Measurements from ENCODE around the gene NPC2. TPM values are rescaled to one million over a fixed set of nuclear protein-coding genes. Genes with fewer than 3 reads are reported as not detected.

NPC2 gene
- total and polyA plus RNA-seq, 2 donors (not counting 3 experiments of a cell fraction or from before 2014, with no cell fraction given) = 203 to 406 TPM

DNA sequence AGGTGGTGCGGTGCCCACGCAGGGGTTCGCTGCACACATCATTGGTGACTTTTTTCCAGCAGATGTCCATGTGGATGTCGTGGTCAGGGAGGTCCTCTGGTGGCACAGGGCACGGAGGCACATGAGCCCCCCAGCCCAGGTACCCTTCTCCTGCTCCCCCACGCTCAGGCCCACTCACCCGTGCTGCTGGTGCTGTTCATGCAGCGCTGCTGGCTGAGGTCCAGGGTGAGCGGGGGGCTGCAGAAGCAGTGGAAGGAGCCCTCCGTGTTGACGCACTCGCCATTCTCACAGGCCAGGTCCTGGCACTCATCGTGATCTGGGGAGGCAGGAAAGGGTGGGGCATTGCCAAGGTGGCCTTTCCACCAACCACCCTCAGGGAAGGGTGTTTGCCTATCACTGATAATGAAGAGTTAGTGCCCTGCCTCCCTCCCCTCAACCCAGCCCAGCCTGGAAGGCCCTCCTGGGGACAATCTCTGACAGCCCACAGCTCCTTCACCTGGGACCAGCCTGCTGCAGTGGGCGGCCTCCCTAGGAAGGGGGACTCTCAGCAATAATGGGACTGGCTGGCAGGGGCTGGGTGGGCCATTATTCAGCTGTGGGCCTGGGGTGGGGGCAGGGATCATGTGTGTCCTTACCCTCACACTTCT, 10.3 kb upstream of the NPC2 start:
- dilution Hi-C loops (cut with MboI; ENCODE audit: extremely low pct_ligation_motif_present, low sequenced_read_pairs) = no loop called here
- H3K9me3 ChIP-seq (replicated peaks; ENCODE audit: control insufficient read depth, insufficient read depth, low read length) = no peaks in the 10 kb centered on the region
- H3K4me3 ChIP-seq (replicated peaks in 1 of 3; ENCODE audit: insufficient read depth in 1 of 3, low read depth in 1 of 3, low read length in 3 of 3) = no peak overlapping the region
- DNase-seq (ENCODE audit: low read depth, low spot score) (no peak), FAIRE-seq (no peak)
- no peak overlapping the region for H3K9ac ChIP-seq (replicated peaks; ENCODE audit: extremely low read depth, insufficient read depth, low read length)
- peaks cover 37 to 71% of the 10 kb centered on the region in 2 experiments for H3K36me3 ChIP-seq (ENCODE audit: control insufficient read depth in 2 of 2, extremely low read depth in 1 of 2, insufficient read depth in 2 of 2, low read length in 2 of 2)
- H2AFZ ChIP-seq (ENCODE audit: low read depth, low read length) = no peak overlapping the region
- H3K4me1 ChIP-seq (ENCODE audit: control insufficient read depth, extremely low read depth, insufficient read depth, low read length) = no peaks in the 10 kb centered on the region
- H4K20me1 ChIP-seq (replicated peaks; ENCODE audit: control insufficient read depth, extremely low read depth, insufficient read depth, low read length) = no peaks in the 10 kb centered on the region
- ChIA-PET POLR2A (interaction anchor here (1.6 kb wide), 1 partner anchor 8 kb away, joined by 3 read pairs; no protein-coding TSS in a partner anchor), CTCF (interaction anchor here (1.4 kb wide), 1 partner anchor 105 kb away, joined by 3 read pairs; no protein-coding TSS in a partner anchor)
- H3K9me1 ChIP-seq (replicated peaks; ENCODE audit: control insufficient read depth, extremely low read depth, insufficient read depth, low read length) = no peaks in the 10 kb centered on the region
- no TSS peak for BruUV-seq (replicated peaks)
- intact Hi-C loops (cut with micrococcal nuclease) = loop anchor here (5.0 kb wide), 1 partner anchor 299 kb away; no protein-coding TSS in a partner anchor
- H3K27me3 ChIP-seq (ENCODE audit: control insufficient read depth in 2 of 2, insufficient read depth in 2 of 2, low read length in 2 of 2) = no peaks in the 10 kb centered on the region
- H3K27ac ChIP-seq (ENCODE audit: insufficient read depth, low read depth, low read length) = no peak overlapping the region
- H3K79me2 ChIP-seq (ENCODE audit: control insufficient read depth, insufficient read depth, low read length) = no peaks in the 10 kb centered on the region
- TF ChIP-seq GATA2 (IDR thresholded peaks at IDR 0.05; ENCODE audit: insufficient read depth, insufficient read length, low read depth, low read length) (no peak), POLR2A (IDR thresholded peaks at IDR 0.05; ENCODE audit: low read depth, low read length) (no peak), FOS (IDR thresholded peaks at IDR 0.05; ENCODE audit: borderline replicate concordance, insufficient read depth, low read length) (no peak), EZH2 (IDR thresholded peaks at IDR 0.05; ENCODE audit: borderline replicate concordance, low read depth, low read length, severe bottlenecking) (no peak), JUN (IDR thresholded peaks at IDR 0.05; ENCODE audit: borderline replicate concordance, insufficient read depth, insufficient read length, low read depth) (no peak), MYC (IDR thresholded peaks at IDR 0.05; ENCODE audit: low read depth, low read length) (no peak), POLR2AphosphoS5 (IDR thresholded peaks at IDR 0.05; ENCODE audit: insufficient read depth, low read depth, low read length) (no peak)
- TF ChIP-seq, protein P1, sequence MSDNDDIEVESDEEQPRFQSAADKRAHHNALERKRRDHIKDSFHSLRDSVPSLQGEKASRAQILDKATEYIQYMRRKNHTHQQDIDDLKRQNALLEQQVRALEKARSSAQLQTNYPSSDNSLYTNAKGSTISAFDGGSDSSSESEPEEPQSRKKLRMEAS (IDR thresholded peaks at IDR 0.05; ENCODE audit: insufficient read depth, insufficient read length) = no peak
- TF ChIP-seq, protein P2, sequence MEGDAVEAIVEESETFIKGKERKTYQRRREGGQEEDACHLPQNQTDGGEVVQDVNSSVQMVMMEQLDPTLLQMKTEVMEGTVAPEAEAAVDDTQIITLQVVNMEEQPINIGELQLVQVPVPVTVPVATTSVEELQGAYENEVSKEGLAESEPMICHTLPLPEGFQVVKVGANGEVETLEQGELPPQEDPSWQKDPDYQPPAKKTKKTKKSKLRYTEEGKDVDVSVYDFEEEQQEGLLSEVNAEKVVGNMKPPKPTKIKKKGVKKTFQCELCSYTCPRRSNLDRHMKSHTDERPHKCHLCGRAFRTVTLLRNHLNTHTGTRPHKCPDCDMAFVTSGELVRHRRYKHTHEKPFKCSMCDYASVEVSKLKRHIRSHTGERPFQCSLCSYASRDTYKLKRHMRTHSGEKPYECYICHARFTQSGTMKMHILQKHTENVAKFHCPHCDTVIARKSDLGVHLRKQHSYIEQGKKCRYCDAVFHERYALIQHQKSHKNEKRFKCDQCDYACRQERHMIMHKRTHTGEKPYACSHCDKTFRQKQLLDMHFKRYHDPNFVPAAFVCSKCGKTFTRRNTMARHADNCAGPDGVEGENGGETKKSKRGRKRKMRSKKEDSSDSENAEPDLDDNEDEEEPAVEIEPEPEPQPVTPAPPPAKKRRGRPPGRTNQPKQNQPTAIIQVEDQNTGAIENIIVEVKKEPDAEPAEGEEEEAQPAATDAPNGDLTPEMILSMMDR (IDR thresholded peaks at IDR 0.05; ENCODE audit: extremely low read depth in 1 of 2, insufficient read depth in 1 of 2, low read depth in 1 of 2, low read length in 2 of 2) = no peak
- no peak overlapping the region for H3K4me2 ChIP-seq (ENCODE audit: insufficient read depth, low read length)
